Fibroblast of lung (primary cell): ENCODE data around the gene GTPBP3.

Experiments used
- EZH2 ChIP-seq: IDR thresholded peaks from 2 replicates; pipeline ENCODE4 v1.5.1; 2012; ENCODE audit warnings: low read length, control low read depth, mild to moderate bottlenecking; ENCODE audit errors: missing control alignments
- TF ChIP-seq, protein P1 (sequence below), 2 donors: IDR thresholded peaks in 1 of 2; conservative IDR thresholded peaks in 1 of 2; 1 replicate in 1 of 2; 2 replicates in 1 of 2; pipeline ENCODE4 v1.5.1; 2011 to 2012; ENCODE audit warnings: low read length in 2 of 2, control low read depth in 1 of 2, inconsistent platforms in 1 of 2, low read depth in 1 of 2, mild to moderate bottlenecking in 1 of 2

DNA sequence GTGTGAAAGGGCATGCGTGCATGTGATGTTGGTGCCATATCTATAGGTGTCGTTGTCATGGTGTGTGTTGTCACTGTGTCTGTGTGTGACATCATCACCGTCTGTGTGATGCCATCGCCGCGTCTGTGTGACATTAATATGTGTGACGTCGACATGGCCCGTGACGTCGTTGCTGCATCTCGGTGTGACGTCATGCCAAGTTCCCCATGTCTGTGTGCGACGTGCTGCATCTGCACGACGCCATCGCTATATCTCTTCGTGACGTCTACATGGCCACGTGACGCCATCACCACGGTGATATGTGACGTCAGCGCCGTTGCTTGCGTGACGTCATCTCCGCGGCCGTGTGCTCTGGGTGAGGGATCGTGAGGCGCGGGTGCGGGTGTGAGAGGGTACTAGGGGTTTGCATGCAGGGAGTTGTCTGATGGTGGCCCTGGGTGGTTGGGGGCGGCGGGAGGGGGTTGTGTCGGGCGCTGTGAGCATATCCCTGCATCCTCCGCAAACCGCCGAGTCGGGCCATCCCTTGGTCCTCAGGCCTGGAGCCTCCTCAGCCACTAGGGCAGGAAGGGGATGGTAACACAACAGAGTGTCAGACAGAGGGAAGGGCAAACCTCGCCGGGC is 14.6 kb downstream of the GTPBP3 start:
- TF ChIP-seq, protein P1, sequence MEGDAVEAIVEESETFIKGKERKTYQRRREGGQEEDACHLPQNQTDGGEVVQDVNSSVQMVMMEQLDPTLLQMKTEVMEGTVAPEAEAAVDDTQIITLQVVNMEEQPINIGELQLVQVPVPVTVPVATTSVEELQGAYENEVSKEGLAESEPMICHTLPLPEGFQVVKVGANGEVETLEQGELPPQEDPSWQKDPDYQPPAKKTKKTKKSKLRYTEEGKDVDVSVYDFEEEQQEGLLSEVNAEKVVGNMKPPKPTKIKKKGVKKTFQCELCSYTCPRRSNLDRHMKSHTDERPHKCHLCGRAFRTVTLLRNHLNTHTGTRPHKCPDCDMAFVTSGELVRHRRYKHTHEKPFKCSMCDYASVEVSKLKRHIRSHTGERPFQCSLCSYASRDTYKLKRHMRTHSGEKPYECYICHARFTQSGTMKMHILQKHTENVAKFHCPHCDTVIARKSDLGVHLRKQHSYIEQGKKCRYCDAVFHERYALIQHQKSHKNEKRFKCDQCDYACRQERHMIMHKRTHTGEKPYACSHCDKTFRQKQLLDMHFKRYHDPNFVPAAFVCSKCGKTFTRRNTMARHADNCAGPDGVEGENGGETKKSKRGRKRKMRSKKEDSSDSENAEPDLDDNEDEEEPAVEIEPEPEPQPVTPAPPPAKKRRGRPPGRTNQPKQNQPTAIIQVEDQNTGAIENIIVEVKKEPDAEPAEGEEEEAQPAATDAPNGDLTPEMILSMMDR (conservative IDR thresholded peaks at IDR 0.05 in 1 of 2, IDR thresholded peaks at IDR 0.05 in 1 of 2; ENCODE audit: low read depth in 1 of 2, low read length in 2 of 2) = no peak
- TF ChIP-seq EZH2 = no peak
